Retina (tissue), 1 donor: ENCODE data around the gene EPHA4.

Experiments
- DNase-seq: peaks from one replicate; pipeline ENCODE4 v3.0.0-alpha.2; 2016

EPHA4 gene

DNA sequence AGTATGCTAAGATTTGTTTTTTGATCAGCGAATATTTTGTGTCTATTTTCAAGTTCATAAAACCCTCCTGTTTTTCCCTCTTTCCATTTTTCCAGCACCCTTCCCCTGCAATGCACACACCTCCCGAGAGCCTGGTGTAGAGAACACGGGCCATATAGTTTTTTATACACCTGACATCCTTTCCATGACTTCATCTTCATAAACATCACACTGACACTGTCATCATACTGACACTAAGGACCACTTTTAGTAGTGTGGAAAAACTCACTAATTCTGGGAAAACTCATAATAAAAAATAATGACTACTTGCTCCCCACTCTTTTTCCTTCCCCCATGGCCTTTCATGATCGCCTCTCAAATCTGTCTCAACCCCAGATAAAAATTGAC is 70.2 kb downstream of the EPHA4 start:
- DNase-seq, result no peak

DNA sequence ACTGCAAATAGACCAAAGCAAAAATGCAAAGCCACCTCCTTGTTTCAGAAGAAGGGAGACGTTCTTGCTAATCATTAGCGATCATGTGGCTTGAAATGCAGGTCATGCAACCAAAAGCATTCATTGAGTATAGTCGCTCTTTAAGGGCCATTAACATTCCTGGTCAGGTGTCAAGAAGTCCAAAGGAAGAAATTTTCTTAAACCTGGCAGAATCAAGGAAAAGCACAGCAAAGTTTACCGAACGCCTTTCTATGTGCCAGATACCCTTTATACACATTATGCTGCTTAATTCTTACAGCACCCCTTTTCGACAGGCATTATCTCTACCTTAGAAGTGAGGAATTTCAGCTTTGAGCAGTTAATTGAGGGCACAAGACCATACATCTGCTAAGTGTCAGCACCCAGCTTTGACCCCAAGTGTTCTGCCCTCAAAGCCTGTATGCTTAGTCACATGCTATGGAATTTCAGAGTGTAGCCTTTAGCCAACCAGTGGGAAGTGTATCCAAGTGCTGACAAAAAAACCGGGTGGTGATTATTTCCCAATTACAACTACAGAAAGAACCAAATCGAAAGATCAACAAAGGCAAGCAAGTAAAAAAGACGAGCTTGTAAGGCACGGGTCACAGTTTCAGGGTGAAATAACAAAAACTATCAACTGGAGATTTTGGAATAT is 70.8 kb downstream of the EPHA4 start:
- no peak for DNase-seq

DNA sequence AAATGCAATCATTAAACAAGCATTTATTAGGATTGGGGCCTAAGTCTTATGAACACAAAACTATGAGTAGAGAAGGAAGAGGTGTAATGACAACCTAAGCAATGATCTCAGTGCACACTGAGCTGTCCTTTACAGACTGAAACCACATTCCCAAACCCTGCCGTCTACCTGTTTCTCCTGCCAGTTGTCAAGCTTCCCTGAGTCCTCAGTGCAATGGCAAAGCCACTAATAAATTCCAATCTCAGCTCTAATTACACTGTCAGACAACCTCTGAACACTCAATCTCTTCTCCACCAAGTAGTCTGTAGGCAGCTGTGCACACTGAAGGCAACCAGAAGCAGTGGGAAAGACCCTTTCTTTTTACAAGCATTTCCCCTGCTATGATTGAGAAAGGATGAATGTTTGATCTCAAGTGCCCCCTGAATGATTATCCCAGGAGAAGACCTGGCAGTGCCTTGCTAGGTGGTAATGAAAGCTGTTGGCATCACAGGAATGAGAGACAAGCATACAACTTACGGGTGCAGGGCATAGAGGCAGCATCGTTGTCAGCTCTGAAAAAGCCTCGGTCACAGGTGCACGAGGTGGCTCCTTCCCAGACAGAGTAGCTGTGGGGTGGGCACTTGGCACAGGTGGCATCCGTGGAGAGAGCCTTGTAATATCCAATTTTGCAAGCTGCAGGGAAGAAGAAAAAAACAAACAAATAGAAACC is 71.4 kb downstream of the EPHA4 start:
- no peak for DNase-seq

DNA sequence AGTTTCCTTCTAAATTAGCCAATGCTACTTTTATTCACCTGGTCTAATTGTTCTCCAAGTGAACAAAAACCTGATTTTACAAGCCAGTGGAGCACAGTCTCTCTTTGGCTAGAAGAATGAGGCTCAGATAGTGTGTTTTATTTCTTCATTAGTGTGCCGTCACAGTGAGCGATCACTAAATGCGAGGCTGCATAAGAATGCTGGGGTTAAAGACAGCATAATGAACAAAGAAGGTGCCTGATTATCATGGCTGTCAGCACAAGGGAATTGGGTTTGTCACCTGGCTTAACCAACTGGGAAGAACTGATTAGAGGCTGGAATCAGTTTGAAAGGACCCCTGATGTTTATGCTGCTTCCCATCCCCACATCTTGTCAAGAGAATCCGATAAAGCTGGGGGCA is 76.4 kb downstream of the EPHA4 start:
- DNase-seq, result peak; percentile 42

DNA sequence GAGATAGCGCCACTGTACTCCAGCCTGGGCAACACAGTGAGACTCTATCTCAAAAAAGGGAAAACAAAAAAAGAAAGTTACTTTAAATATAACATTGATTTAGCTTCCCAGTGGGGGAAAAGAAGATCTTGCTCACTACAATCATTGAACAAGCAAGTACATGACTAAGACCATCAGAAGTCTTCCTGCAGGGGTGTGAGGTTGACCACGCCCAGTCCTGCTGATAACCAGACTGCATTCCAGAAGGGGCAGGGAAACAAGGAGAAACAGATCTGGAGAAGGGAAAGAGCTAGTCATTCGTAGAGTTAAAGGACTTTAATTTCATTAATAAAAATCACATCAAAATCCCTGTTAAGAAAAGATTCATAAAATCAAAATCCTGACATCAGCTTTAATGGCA is 77.5 kb downstream of the EPHA4 start:
- DNase-seq, result no peak

DNA sequence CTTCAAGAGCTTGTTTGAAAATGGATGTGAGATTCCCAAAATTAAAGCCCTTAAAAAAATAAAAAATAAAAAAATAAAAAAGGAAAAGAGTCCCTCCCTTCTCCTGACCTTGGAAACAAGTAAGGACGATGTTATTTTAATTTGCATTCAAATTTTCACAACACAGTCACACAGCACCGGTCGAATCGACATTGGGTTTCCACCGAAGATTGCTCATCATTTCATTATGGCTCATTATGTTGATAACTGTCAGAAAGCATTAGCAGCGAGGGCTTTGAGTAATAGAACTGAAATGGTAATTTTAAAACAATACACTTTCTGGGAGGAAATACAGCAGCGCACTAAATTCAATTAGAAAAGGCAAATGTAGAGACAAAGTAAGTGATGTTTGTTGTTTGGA is 78.7 kb downstream of the EPHA4 start:
- peak; percentile 79 for DNase-seq

DNA sequence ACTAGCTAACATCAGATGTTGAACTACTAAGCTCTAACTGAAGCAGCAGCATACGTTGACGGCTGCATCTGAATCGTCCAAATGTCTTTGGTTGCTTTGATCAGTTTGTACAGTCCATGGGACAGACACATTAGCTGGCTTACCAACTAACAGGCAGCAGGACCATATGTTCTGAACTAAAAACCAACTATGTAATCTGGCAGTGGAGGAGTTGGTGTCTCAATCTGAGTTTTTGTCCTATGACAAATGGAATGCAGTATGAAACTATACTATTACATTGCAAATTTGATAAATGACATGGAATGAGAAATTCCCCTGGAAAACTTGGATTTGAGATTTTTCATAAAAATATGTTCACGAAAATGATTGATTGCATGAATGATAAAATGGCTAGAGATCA is 79.5 kb downstream of the EPHA4 start:
- no peak for DNase-seq

DNA sequence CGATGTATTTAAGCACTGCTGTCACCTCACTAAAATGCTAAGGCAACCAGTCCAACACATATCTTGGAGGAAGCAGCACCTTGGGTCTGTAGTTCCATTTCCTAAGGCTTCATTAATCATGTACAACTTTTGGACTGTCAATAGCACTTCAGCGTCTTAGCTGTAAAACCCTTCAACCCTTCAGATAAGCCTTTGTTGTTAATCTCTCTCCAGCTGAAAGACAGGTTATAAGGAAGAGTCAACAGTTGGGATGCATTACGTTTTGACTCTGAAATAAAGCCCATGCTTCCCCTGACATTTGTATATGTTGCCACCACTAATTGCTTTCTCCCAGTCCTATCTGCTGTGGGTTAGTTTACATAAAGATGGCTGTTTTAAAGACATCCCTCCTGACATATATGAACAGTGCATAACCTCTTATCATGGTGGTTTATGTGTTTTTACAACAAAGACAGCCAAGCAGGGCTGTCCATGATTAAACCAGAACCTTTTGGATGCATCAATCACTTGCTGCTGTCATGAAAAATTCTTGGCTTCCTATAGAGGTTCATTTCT is 81.5 kb downstream of the EPHA4 start:
- no peak for DNase-seq

DNA sequence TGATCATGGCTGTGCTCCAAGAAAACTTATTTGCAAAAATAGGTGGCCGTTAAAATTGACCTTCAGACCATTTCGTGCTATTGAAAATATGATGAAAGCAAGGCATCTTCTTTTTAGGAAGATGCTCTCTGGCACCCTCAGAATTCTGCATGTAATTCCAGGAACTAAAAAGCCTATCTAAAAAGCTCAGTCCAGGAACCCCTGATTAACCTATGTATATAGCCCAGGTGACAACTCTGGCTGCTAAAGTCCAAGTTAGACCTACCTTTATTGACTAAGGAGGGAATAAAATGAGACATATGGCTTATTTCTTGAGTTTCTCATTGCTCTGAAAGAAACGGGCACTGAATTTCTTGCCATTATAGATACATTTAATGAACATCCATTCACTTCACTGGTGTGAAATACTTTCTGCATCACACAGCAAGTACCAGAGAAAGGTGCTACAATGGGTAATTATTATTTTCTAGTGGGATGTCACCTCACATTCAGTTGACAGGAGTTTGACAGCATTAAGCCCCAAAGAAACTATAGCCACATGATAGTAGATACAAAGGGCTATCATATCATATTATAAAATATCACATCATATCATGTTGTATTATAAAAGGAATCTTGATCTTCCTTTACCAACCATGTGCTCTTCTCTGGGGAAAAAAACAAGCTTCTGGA is 83.8 kb downstream of the EPHA4 start:
- DNase-seq, result no peak

DNA sequence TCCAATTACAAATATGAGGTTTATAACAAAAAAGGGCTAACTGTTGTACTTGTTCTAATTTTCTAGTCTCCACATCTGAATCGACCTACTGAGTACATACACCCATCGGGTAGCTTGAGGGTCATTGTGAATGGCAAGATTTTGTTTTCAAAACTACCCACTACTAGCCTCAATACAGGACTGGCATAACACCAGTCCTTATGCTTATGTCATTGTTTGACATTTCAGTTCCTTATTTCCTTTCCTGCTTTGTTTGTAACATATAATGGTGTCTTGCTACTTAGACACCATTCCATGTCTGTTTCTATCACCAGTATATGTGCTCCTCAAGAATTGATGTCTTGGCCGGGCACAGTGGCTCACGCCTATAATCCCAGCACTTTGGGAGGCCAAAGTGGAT is 86.0 kb downstream of the EPHA4 start:
- DNase-seq, result no peak

DNA sequence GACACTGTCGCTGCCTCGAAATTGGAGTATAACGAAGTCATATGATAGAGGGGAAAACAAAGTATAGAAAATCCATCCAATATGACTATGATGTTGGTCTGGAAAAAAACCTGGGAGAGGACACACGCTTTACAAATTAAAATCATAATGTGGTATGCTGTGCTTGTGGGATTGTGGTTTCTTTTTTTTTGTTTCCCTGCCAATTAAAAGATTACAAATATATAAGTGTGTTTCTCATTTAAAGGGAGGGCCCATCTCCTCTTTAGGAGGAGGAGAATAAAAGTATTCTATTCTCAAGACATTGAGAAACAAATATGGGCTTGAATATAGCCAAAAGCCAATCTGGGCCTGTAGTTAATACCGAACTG is 86.6 kb downstream of the EPHA4 start:
- DNase-seq, result no peak

DNA sequence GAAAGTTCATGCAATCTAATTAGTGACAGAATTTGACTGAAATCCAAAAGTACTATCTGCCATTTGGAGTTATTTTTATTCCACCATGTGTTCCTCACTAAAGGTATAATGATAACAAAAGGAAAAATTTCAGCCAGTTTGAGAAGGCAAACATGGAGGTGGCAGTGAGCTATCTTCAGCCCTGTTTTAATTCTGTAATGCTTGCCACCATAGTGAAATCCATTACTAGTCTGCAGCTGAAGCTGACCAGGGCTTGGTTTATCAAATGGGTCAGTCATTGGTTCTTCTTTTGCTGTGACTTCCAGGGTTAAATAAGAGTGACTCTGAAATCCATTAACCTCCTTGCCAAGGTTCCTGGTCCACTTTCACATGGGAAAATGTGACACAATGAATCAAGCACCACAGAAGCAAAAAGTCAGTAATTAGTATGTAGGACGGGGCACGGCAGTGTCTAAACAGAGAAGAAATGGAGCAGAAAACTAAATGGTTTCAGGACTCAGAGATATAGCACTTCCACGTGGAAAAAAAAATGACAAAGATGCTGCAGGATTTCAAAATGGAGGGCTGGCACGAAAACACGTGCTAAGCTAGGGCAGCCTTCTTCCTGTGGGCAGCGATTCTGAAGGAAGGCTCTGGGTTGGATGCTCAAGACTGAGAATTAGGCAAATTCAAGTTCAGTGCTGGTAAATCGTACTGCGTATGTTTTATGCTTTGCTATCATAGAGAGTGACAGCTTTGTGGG is 87.2 kb downstream of the EPHA4 start:
- peak; percentile 55 for DNase-seq

DNA sequence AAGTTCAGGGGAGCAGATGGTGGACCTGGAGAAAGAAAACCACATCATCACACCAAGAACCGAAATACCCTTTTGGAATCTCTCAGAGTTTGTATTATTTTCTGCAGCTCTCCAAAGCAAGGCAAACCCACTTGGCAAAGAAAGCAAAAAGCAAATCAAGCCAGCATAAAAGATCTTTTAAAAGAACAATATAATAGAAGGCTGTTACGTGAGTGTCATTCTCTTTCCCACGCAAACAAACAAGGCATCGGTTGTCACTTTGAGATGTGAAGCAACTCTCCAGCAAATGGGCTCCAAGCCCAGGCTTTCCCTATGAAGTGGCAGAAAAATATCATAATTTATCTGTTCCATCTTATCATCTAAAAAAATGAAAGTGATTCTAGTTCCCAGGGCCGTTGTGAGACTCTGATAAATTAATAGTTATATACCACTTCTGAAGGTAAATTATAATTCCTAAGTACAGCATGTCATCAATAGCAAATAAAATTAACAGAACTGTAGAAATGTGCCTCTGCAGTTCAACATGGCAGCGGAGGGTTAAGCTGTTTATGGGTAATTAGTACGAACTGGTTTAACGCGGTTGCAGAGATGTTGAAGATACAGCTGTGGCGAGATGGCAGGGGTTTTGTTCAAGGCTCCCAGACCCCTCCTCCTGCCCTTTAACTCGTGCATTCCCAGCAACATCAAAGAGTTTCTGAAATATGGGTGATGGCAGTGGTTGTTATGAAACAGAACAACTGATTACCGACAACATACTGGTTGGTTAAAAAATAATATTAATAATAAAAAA is 89.2 kb downstream of the EPHA4 start:
- no peak for DNase-seq

DNA sequence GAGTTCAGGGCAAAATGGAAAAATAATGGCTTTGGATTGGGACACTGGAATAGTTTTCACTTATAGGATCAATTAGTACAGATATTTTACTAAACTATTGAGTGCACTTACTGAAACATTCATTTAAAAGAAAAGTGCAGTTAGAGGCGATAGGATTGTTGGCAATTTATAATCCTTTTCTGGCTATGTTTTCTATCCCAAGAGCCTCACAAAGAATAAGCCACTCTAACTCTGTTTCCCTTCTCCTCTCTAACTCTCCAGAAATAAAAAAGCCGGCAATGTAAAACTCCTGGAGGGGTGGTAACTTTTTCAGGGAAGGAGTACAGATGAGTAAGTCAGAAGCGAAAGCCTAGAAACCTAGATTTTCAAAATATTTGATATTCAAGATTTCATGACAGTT is 91.3 kb downstream of the EPHA4 start:
- no peak for DNase-seq

DNA sequence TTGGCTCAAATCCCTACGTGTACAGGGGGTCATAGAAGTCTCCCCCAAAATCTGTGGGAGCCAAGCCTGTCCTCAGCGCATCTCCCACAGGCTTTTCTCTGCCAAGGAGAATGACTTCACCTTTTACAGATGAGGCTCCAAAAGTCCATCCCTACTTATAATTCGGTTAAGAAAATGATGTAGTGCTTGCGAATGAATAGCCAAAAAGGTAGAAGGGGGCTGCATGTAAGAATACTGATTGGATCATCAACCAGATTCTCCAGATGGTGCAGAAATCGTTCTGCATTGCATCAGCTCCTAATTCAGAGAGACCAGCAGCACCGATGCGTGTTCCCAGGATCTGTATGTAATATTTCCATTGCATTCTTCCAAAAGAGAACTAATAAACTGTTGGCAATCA is 91.9 kb downstream of the EPHA4 start:
- DNase-seq, result no peak

DNA sequence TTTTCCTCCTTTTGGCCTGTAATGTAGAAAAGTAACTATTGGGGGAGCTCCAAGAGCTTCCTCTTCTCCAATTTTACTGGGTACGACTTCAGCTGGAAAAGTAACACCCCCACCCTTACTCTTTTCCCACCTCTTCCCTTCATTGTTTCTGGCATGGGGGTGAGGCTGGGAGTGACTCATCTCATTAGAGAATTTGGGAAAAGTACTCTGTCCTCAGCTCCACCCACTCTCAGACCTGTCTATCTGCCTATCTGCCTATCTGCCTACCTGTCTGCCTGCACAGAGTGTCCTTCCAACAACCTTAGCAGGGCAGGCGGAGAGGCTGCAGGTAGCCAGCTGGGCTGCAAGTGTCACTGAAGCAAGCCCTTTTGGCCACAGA is 93.6 kb downstream of the EPHA4 start:
- no peak for DNase-seq

DNA sequence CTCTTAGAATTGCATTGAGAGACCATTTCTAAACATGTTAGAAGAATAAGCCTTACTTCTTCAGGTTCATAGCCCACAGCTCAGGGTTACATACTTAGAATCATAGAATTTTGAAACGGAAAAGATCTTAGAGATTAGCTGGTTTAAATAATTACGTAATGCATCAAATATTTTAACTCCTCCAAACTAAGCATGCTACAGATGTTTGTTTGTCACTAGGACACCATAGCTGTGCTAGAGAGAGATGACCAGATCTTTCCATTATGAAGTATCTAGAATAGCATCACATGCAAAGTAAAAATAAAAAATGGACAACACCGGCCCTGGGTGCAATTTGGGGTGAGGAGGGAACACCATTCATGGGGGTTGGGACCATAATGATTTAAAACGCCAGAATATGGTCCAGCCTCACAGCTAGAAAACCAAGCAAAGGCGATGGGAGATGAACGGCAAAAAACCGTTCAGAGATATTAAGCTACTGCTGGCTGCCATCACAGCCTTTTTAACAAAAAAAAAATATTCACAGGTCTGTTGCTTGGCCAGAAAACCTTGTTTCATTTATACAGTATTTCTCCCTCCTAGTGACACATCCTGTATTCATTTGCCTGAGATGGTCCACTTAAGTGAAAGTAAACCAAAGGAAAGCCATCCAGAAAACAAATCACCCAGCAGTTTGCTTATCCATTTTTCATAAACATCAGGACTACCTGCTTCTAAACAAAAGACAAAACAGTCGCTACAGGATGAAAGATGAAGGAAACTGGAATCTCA is 94.2 kb downstream of the EPHA4 start:
- no peak for DNase-seq

DNA sequence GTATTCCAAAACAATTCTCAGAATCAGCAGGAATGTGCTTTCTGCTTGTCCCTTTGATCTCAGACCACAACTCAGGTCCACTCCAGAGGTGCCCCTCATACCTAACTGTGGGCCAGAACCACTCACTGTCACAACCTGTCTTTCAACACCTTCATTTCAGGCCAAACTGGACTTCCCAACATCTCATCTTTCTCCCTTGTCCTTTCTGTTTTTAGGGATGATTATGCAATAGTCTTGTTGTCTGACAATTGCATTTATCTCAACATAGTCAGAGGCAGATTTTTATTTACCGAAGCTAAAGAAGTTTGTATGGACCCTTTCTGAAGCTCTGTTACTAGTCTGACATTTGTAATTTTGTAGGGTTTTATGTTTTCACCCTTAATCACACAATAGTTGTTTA is 95.9 kb downstream of the EPHA4 start:
- no peak for DNase-seq

DNA sequence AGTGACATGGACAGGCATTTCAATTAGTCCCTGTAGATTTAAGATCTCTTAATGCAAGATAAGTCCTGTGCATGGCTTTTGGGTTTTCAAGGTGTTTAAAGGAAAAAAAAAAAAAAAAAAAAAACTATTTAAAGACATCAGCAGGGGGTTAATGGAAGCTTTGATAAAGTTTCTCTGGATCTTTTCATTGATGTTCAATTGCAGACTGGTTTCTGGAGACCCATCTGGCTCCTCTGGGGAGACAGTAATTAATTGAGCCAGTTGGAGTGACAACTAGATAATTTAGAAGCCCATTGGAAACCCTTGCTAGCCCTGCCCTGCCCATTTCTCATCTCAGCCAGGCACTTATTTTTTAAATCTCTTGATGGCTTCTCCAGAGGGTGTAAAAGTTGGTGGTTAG is 98.7 kb downstream of the EPHA4 start:
- DNase-seq, result no peak

DNA sequence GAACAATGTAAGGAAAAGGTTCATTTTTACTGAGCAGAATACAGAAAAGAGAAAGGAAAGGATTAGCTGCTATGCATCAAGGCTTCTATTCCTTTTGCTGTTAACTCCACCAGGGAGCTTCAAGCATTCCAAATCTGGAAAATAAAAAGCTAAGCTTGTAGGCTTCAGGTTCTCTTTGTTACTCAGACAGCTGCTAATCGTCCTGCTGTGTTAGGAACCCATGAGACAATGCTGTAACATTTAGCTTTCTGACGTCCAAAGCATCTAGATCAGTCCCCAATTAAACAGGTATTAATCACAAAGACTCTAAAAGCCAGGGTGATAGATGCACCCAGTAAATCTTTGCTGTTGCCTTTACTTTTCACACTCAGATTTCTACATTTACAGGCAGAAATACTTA is 103.8 kb downstream of the EPHA4 start:
- DNase-seq, result no peak

DNA sequence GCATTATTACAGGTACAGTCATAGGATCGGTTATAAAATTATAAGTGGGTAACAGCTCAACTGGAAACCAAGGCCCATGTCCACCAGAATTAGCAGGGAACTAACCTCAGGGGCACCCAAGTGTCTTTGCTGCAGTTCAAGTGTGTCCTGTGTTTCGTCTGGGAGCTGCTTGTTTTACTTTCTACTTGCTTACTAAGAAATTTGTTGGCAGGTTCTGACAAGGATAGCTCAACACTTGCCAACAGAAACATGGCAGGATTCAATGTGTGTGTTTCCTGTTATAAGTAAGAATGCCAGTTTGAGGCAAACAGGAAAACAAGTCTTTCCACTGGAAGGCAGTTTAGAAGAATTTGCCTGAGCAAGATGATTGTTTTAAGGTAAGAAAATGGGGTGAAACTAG is 104.5 kb downstream of the EPHA4 start:
- DNase-seq, result no peak

DNA sequence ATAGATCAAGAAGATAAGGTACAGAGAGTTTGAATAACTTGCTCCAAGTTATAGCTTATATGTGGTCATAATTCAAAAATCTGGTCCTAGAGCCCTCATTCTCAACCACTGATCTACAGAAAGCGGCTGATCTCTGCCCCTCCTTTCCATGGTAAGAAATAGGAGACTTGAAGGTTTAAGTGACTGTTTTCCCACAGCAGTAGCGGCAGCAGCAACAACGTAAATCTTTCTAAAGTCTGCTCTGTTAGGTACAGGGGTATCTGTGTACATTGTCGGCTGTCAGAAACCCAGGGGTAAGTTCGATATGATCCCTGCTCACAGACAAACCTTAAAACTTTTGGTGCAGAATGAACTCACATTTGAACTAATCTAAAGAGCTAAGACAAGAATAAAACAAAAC is 105.4 kb downstream of the EPHA4 start:
- DNase-seq, result no peak
